Brain microvascular endothelial cell (primary cell): Measurements from ENCODE around the gene ARID4B.

Experiments used
- DNase-seq: peaks from one replicate; pipeline ENCODE4 v3.0.0-alpha.2; 2020
- H3K27ac ChIP-seq: fragments of 250-450 bp; sonication (Bioruptor Pico); 2 replicates; pipeline ENCODE4 v1.5.1; 2020; ENCODE audit warnings: mild to moderate bottlenecking, moderate library complexity
- H3K27me3 ChIP-seq: fragments of 250-450 bp; sonication (Bioruptor Pico); replicated peaks from 2 replicates; pipeline ENCODE4 v1.5.1; 2020; ENCODE audit warnings: mild to moderate bottlenecking
- H3K36me3 ChIP-seq: fragments of 250-450 bp; sonication (Bioruptor Pico); replicated peaks from 2 replicates; pipeline ENCODE4 v1.5.1; 2020; ENCODE audit warnings: mild to moderate bottlenecking
- H3K4me3 ChIP-seq: 2 replicates; pipeline ENCODE4 v1.5.1; 2011; ENCODE audit warnings: low read depth, mild to moderate bottlenecking, control low read depth, low read length, moderate library complexity
- CTCF ChIP-seq: IDR thresholded peaks from 2 replicates; pipeline ENCODE4 v1.5.1; 2011; ENCODE audit warnings: low read depth, mild to moderate bottlenecking, moderate library complexity, low read length, control low read depth, inconsistent platforms; ENCODE audit errors: missing control alignments
- in situ Hi-C: cut with HindIII; loops from 2 replicates; pipeline ENCODE4 v1.10.0; 2017; ENCODE audit warnings: low sequenced_read_pairs, low pct_ligation_motif_present

ARID4B gene

GRCh38 chr1:235296729-235297128, 31.2 kb downstream of the ARID4B start:
- DNase-seq = no peak
- Histone ChIP-seq H3K27me3 (no peaks in the 10 kb centered on the region), H3K27ac (no peak overlapping the region), H3K36me3 (no peaks in the 10 kb centered on the region), H3K4me3 (no peak overlapping the region)
- in situ Hi-C loops = no loop called here
- no peak for TF ChIP-seq CTCF

- peak; percentile 88 for DNase-seq
- in situ Hi-C loops = no loop called here
- no peak overlapping the region for H3K4me3 ChIP-seq
- peak overlapping the region; percentile 23 for H3K27ac ChIP-seq
- no peaks in the 10 kb centered on the region for H3K36me3 ChIP-seq
- no peaks in the 10 kb centered on the region for H3K27me3 ChIP-seq
- TF ChIP-seq CTCF = no peak
Observed at GRCh38 chr1:235295902-235296350, 32.1 kb downstream of the ARID4B start.

- no peak for DNase-seq
- no peak overlapping the region for H3K27ac ChIP-seq
- in situ Hi-C loops = no loop called here
Observed at GRCh38 chr1:235293322-235293942, 34.5 kb downstream of the ARID4B start.

GRCh38 chr1:235292790-235293189, 35.2 kb downstream of the ARID4B start:
- Histone ChIP-seq H3K36me3 (no peaks in the 10 kb centered on the region), H3K27me3 (no peaks in the 10 kb centered on the region), H3K4me3 (no peak overlapping the region), H3K27ac (no peak overlapping the region)
- DNase-seq = no peak
- in situ Hi-C loops = no loop called here
- TF ChIP-seq CTCF = no peak

More at GRCh38 chr1:235293322-235293942, 34.5 kb downstream of the ARID4B start:
- H3K36me3 ChIP-seq = no peaks in the 10 kb centered on the region
- H3K27me3 ChIP-seq = no peaks in the 10 kb centered on the region
- no peak for TF ChIP-seq CTCF
- no peak overlapping the region for H3K4me3 ChIP-seq

GRCh38 chr1:235291599-235292091, 36.3 kb downstream of the ARID4B start:
- in situ Hi-C loops = no loop called here

More at GRCh38 chr1:235291599-235292091, 36.3 kb downstream of the ARID4B start:
- no peak overlapping the region for H3K4me3 ChIP-seq
- DNase-seq = no peak
- no peaks in the 10 kb centered on the region for H3K27me3 ChIP-seq
- no peak for TF ChIP-seq CTCF
- H3K27ac ChIP-seq = no peak overlapping the region
- H3K36me3 ChIP-seq = no peaks in the 10 kb centered on the region
